ENCODE data around the gene PEX6.

The PEX6 gene, protein sequence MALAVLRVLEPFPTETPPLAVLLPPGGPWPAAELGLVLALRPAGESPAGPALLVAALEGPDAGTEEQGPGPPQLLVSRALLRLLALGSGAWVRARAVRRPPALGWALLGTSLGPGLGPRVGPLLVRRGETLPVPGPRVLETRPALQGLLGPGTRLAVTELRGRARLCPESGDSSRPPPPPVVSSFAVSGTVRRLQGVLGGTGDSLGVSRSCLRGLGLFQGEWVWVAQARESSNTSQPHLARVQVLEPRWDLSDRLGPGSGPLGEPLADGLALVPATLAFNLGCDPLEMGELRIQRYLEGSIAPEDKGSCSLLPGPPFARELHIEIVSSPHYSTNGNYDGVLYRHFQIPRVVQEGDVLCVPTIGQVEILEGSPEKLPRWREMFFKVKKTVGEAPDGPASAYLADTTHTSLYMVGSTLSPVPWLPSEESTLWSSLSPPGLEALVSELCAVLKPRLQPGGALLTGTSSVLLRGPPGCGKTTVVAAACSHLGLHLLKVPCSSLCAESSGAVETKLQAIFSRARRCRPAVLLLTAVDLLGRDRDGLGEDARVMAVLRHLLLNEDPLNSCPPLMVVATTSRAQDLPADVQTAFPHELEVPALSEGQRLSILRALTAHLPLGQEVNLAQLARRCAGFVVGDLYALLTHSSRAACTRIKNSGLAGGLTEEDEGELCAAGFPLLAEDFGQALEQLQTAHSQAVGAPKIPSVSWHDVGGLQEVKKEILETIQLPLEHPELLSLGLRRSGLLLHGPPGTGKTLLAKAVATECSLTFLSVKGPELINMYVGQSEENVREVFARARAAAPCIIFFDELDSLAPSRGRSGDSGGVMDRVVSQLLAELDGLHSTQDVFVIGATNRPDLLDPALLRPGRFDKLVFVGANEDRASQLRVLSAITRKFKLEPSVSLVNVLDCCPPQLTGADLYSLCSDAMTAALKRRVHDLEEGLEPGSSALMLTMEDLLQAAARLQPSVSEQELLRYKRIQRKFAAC

DNA sequence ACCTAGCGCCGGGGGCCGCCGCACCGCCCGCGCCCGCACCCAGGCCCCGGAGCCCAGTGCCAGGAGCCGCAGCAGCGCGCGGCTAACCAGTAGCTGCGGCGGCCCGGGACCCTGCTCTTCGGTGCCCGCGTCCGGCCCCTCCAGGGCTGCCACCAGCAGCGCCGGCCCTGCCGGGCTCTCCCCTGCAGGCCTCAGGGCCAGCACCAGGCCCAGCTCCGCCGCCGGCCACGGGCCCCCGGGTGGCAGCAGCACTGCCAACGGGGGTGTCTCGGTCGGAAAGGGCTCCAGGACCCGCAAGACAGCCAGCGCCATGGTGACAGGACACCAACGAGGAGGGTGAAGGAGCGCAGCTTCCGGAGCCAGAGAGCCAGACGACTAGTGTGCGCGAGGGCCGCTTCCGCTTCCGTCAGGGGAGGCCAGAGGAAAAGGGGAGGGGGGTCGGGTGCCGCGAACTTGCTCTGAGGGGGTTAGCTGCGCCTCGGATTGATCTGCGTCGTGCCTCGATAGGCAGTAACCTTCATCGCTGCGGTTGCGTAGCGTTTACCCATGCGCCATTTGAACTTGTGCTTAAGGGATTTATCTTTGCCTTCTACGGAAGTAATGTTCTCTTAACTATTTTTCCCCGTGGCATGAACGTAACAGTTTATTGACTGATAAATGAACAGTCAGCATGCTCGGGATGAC lies at the start of gene PEX6:
TSS of gene PEX6 (minus strand) at position 343 of the 684 bp plus-strand sequence. CDS start at position 312, 31 bp downstream.
- DNase-seq = peak; percentile 93

DNA sequence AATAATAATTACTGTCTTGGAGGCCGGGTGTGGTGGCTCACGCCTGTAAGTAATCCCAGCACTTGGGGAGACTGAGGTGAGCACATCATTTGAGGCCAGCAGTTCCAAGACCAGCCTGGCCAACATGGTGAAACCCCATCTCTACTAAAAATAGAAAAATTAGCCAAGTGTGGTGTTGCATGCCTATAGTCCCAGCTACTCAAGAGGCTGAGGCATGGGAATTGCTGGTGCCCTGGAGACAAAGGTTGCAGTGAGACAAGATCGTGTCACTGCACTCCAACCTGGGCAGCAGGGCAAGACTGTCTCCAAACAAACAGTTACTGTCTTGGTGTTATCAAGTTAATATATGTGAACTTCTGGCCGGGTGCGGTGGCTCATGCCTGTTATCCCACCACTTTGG lies 47.4 kb upstream of the PEX6 start:
- no peak for DNase-seq

DNA sequence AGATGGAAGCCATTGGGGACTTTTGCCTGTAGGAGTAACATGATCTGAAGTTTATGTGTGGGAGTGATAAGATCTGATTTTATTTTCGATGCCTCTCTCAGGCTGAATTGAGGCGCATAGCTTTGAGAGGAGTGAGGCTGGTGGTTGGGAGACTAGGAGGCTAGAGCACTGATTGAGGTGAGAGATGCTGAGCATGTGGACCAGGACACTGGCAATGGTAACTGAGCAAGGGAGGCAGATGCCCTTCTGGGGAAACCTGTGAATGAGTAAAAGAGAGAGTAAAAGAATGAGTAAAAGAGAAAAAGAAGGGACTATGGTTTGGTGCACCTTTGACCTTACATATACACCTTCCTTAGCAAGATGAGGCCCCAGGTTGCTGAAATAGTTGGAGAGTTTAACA lies 45.5 kb upstream of the PEX6 start:
- DNase-seq = no peak

DNA sequence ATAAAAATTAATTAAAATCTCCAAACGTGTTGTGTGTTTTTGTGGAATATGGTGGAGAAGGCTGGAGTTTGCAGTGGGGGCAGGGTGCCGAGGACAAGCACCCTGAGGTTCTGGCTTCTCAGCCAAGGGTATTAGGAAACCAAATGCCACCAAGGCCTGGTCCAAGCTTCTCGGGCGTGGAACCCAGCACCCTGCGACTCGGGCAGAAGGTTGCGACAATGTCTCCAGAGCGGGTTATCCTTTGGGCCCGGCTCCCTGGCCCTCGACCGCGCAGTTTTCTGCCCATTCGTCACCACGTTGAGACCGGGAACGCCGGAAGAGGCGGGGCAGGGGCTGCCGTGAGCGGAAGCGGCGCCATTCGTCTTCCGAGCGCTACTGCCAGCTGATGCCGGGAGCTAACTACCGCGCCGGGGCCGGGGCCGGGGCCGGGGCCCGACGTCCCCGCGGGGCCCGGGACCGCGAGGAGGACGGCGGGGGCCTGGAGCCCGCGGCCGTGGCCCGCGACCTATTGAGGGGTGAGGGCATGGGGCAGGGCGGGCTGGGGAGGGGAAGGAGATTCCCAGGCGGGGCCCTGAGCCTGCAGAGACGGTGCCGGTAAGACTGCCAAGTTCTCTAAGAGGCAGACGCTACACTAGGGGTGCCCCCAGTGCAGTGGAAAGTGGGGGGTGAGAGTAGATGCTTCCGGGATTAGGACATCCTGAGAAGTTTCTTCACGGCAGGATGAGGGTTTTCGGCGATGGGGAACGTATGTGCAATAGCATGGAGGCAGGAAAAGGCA lies 42.5 kb upstream of the PEX6 start, which contains the start of gene RRP36:
TSS of gene RRP36 (plus strand) at position 354 of the 778 bp plus-strand sequence. CDS start at position 386, 32 bp downstream.
- DNase-seq = peak; percentile 72

DNA sequence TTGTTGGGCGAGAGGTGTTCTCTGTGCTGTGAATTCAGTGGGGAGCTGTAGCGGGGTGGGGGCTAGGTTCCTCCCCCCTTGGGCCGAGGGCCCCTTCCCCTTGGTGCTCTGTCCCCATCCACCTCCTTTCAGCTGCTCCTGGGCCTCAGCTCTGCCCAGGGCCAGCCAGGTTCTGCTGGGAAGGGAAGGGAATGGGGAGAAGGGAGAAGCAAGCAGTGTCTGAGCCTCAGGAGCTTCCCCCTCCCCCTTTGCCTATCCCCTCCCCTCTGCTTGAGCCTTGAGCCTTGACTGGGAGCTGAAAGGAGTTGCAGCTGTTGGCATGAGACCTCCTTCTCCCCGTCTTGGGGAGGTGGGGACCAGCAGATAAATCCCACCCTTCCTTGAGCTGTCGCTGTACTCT lies 41.9 kb upstream of the PEX6 start:
- DNase-seq = no peak

DNA sequence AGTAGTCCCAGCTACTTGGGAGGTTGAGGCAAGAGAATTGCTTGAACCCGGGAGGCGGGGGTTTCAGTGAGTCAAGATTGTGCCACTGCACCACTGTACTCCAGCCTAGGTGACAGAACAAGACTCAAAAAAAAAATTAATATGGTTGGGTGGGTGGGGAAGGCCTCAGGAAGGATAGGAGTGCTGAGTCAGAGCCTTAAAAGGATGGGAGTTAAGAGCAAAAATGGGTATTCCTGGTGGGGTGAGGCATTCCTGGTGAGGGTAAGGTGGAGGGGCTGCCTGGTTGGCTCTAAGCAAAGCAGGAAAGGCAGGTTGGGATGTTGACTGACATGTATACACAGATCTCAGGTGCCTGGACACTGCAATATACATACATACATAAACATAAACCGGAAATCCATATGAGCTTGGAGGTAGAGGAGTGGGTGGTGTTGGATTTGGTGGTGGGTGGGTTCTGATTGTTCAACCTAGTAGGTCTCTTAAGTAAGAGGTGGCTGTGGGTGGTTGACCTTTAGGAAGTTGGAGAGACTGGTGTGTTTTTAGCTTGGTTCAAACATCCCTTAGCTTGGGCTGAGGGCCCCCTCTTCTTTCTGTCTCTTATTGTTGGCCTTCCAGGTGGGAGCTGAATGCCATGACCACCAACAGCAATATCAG lies 41.2 kb upstream of the PEX6 start:
- no peak for DNase-seq

DNA sequence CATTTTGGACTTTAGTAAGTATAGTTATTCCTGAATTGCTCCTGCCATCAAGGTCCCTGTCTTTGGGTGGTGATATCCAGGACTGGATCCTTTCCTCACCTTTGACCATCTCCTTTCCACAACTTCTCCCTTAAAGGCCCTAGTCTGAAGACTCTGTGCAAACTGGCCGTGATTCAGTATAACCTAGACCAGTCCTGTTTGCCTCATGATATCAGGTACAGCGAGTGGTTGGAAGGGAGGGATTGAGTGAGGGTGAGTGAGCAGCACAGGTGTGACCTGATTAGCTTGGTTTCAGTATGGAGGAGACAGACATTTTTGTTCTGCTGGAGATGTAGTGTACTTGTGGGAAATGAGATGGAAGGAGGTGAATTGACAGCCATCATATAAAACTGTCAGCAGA lies 40.2 kb upstream of the PEX6 start:
- DNase-seq = no peak

DNA sequence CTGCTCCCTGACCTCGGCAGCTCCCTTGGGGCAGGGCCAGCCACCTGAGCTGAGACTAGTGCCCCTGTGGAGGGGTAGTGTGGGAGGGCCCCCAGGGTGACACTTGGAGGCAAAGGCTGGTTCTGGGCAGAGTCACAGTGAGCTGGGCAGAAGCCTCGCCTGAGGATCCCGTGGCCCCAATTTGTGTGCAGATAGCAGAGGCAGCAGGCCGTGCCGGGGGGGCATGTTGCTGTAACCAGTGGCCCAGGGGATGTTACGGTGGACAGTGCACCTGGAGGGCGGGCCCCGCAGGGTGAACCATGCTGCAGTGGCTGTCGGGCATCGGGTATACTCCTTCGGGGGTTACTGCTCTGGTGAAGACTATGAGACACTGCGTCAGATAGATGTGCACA lies 38.0 kb upstream of the PEX6 start:
- DNase-seq = no peak

DNA sequence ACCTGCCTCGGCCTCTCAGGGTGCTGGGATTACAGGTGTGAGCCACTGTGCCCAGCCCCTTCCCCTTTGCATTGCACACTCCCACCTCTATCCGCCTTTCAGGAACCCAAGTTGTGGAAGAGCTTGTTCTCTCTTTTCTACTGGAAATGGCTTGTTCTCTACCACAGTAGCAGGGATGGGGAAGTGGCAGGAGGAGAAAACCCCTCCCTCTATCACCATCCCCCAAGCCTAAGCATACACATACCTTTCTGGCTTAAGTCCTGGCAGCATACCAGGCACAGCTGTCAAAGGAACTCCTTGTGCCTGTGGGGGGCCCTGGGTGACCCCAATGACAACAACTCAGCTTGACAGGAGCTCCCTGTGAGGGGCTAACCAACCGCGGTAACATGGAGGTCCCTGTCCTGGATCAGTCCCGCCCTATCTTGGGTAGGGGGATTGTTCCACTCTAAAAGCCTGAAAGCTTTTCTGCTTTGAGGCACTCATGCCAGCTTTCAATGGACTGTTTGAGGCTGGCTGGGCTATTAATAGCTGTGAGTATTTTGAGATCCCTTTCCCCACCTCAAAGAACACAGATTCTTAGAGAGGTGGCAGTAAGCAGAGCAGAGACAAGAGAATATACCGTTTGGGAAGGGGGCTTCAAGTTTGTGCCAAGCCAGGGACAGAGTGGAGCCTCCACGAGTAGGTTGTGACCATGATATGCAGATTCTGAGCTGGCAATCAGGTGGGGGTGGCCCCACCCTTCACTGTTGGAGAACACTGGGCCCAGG lies 37.4 kb upstream of the PEX6 start:
- no peak for DNase-seq

DNA sequence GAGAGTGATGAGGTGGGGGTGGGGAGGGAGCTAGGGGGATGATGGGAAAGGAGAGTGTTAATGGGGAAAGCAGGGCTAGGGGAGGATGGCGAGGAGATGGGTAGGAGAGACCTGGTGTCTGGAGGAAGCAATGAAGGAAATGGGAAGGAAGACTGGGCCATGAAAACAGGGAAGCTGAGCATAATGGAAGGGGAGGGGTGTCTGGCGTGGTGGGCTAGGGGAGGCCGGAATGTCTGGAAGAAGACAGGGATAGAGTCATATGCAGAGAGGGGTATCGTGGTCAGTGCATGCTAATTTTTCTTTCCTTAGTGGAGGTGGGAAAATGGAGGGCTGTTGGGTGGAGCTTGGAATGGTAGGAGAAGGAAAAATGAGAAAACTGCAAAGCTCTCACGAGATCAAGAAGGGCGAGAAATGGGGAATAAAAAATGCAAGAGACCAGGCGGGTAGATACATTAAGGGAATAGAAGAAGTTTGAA lies 35.5 kb upstream of the PEX6 start:
- no peak for DNase-seq

DNA sequence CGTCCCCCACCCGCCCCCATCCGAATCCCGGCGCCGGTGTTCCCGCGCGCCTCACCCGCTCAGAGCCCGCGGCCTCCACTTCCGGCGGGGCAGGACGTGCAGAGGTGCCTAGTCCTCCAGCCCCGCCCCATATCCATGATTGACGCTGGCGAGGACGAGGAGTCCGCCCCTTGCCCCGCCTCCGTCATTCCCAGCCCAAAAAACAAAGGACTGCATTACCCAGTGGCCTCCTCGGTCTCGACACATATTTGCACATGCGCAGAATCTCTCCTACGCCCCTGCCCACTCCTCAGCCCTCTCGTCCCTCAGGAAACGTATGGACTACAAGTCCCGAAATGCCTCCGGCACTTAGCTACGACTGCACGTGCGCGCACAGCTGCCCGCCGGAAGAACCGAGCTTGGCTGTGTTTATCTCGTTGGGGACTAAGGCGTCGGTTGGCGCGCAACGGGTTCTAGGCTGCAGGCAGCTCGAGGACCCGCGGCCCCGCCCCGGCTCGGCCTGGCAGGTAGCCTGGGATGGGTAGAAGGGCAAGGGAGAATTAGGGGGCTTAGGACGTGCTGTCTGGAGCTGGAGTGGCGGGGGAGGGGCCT lies 35.0 kb upstream of the PEX6 start, which contains the start of the genes KLHDC3 and MEA1:
TSS of gene KLHDC3 (plus strand) at position 407 of the 591 bp plus-strand sequence. CDS start 2,944 bp downstream, outside the sequence.
TSS of gene MEA1 (minus strand) at position 104 of the 591 bp plus-strand sequence. CDS start 133 bp downstream, outside the sequence.
- peak; percentile 97 for DNase-seq

DNA sequence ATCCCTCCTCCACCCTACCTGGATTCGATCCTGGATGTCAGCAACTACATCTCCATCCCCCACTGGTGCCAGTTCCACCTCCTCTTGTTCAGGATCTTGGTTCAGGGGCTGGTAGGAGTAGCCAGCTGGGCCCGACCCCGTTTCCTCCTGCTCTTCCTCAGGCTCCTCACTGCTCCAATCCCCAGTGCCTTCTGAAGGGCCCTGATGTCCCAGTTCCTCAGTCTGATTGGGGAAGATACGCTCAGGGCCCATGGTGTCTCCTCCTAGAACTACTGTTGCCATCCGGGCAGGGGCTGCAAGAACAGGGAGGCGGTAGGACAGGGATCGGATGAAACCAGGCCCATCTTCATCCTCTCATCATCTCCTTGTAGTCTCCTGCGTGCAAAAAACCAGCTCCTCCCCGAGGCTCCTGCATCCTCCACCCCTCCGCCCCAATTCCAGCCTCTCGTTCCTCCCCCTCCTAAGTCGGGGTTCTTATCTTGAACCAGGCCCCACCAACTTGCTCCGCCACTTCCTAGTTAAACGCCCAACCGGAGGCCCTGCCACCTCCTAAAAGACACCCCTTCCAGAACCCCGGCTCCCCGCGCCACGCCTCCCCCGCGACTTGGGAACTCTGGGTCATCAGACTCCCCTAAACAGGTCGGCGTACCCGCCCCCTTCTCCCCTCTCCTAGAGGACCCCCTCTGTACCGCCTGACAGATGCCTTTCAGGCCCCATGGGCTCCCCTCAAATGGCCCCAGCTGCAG lies 34.3 kb upstream of the PEX6 start:
- DNase-seq = no peak

DNA sequence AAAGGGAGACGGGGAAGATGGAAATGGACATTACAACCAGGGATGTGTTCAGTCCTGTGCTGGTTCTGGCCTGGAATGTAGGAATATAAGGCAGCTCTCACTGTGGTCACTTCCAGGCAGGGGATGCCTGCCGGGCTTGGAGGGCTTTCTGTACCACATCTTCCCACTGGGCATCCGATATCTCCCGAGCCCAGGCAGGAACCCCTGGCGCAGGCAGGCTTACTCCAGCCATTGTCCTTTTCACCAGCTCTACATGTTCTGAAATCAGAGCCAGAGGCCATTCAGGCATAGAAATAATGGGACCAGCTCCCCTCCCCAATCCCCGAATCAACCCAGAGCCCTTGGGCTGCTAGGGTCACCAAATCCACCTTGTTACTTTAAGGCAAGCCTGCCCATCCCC lies 33.4 kb upstream of the PEX6 start:
- no peak for DNase-seq

DNA sequence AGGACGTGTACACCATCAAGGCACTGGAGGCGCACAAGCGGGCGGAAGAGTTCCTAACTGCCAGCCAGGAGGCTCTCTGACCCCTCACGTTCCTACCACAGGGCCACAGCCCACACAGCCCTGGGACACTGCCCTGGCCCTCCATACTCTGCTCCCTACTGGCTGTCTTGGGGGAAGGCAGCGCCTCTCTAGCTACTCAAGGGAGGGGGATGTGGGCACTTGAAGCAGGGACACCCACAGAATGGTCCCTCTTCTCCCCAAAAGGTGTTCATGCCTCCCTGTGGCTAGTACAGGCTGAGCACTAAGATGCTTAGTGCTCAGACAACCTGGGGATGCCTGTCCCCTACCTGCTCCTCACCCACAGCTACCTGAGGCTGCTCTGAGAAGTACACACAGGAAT lies 32.2 kb upstream of the PEX6 start:
- DNase-seq = no peak

DNA sequence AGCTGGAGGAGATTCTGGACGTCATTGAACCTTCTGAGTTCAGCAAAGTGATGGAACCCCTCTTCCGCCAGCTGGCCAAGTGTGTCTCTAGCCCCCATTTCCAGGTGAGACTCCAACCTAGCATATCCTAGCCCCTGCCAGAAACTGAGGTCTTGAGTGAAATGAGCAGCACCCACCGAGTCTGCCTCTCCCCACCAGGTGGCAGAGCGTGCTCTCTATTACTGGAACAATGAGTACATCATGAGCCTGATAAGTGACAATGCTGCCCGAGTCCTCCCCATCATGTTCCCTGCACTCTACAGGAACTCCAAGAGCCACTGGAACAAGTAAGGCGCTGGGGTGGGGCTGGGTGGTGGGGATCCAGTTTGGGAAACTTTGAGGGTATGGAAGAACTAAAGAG lies 30.1 kb upstream of the PEX6 start:
- DNase-seq = peak; percentile 47

DNA sequence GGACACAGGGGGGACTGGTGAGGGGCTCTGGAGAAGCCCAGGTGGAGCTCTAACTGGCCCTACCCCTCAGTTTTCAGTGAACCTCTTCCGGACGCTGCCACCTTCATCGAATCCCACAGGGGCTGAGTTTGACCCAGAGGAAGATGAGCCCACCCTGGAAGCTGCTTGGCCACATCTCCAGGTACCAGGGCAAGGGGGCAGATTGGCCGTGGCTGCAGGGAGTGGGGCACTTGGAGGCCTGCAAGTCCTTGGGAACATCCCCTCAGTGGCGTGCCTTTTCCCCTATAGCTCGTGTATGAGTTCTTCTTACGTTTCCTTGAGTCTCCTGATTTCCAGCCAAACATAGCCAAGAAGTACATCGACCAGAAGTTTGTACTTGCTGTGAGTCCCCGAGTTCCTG lies 28.1 kb upstream of the PEX6 start:
- no peak for DNase-seq

DNA sequence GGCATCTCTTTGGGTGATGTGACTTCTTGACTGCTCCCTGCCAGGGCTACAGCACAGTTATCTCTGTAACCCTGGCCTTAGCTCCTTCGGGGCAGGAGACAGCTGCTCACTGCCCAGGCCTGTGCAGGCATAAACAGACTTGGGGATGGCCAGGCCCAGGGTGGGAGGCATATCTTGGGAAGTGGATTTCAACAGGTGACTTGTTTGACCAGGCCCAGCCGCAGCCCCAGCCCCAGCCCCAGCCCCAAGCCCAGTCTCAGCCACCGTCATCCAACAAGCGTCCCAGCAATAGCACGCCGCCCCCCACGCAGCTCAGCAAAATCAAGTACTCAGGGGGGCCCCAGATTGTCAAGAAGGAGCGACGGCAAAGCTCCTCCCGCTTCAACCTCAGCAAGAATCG lies 27.3 kb upstream of the PEX6 start:
- DNase-seq = no peak

DNA sequence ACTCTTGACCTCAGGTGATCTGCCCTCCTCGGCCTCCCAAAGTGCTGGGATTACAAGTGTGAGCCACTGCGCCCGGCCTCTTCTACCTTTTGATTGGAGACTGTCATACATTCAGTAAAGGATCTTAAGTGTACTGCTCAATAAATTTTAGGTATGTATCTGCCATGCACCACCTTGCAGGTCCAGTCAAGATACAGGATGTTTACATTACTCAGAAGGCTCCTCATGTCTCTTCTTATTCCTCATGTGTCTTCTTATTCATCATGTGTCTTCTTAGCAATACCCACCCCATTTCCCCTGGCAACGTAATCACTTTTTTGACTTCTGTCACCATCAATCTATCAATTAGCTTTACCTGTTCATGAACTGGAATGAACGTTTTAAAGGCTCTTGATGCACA lies 26.9 kb upstream of the PEX6 start:
- DNase-seq = no peak

DNA sequence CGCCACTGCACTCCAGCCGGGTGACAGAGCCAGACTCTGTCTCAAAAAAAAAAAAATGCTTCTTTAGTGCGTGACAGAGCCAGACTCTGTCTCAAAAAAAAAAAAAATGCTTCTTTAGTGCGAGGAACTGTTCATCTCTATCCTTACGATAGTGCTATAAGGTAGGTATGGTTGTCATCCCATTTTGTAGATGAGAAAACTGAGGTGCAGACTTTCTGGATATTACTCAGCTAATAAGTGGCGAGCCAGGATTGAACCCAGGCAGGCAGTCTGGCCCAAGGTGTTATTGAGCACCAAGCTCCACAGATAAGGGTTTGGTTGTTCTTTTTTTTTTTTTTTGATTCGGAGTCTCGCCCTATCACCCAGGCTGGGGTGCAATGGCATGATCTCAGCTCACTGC lies 22.9 kb upstream of the PEX6 start:
- DNase-seq = no peak
